KOPT-K1 (cell line): ENCODE data around the gene CEACAM6.
"Not testable (repeated sequence)": the region's sequence is repeated elsewhere in the genome, so short reads cannot be mapped to it uniquely, and the experiment has no call there.

Source experiments
- H3K27ac ChIP-seq: fragments of 200-600 bp; sonication (generic); 2 replicates; pipeline ENCODE4 v1.5.1; 2016; ENCODE audit warnings: antibody characterized with exemption, mild to moderate bottlenecking, low read depth, low read length; ENCODE audit not compliant: poor library complexity, severe bottlenecking
- H3K36me3 ChIP-seq: fragments of 200-600 bp; sonication (generic); 2 replicates; pipeline ENCODE4 v1.5.1; 2017; ENCODE audit warnings: antibody characterized with exemption, mild to moderate bottlenecking, low read length, moderate library complexity; ENCODE audit not compliant: insufficient read depth
- H3K9me3 ChIP-seq: fragments of 200-600 bp; sonication (generic); 2 replicates; pipeline ENCODE4 v1.5.1; 2017; ENCODE audit warnings: antibody characterized with exemption, low read length, mild to moderate bottlenecking; ENCODE audit not compliant: insufficient read depth, poor library complexity, severe bottlenecking

CEACAM6 gene

GRCh38 chr19:41735071-41735600 lies 20.2 kb upstream of the CEACAM6 start:
- no peaks in the 10 kb centered on the region for H3K36me3 ChIP-seq
- H3K9me3 ChIP-seq = no peaks in the 10 kb centered on the region
- no peak overlapping the region for H3K27ac ChIP-seq

DNA sequence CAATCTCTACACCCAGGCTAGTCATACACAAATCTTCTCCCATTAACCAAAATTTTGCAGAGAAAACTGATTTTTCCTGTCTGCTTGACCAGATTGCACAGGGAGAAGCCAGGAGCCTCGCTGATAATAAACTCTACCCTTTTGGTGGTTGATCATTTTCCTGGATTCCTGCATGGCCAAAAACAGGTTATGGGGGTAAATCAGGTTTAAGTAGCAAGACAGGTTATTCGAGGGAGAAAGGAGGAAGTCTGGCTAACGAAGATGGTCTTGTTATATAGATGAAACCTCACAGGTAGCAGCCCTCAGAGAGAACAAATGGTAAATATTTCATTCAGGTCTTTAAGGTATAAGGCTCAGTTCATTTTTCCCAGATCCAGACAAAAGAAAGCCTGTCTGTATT lies 16.0 kb upstream of the CEACAM6 start:
- no peak overlapping the region for H3K27ac ChIP-seq
- H3K36me3 ChIP-seq = no peaks in the 10 kb centered on the region
- no peaks in the 10 kb centered on the region for H3K9me3 ChIP-seq

DNA sequence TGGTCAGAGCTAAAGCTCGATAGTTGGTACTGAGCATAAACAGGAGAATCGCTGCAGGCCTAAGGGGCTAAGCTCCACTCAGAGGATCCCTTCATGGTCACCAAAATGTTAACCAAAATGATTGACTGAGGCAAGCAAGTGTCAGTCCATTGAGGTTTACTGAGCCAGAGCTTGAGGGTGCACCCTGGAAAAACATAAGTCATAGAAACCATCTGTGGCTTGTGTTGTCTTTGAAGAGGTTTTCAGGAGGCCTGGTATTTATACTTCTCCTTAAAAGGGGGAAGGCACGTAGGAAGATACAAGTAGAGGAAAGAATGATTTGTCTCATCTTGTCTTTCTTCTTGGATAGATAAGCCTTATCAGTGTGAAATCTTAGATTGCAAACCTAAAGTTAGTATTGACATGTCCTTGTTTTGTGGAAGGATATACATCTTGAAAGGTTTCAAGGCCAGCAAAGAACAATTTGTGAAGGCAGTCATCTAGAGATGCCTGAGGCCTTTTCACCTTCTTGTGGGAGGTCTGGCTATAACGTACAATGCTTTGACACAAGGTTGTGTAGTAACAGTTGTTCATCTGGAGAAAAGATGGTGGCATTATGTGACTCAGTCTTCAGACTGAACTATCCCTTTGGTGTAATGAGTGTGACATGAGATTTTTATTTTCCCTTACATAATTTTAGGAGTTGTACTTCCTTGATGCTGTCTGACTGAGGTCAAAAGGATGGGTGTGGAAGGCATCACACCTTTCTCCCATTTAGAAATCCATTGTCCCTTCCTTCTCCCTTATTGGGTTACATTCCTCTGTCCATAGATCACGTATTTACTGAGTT lies 14.7 kb upstream of the CEACAM6 start:
- Histone ChIP-seq H3K27ac (no peak overlapping the region), H3K36me3 (no peaks in the 10 kb centered on the region), H3K9me3 (no peaks in the 10 kb centered on the region)

GRCh38 chr19:41741244-41741554 lies 14.1 kb upstream of the CEACAM6 start:
- Histone ChIP-seq H3K9me3 (no peaks in the 10 kb centered on the region), H3K27ac (no peak overlapping the region)

GRCh38 chr19:41744850-41745249 lies 10.5 kb upstream of the CEACAM6 start:
- Histone ChIP-seq H3K9me3 (no peaks in the 10 kb centered on the region), H3K27ac (no peak overlapping the region), H3K36me3 (no peaks in the 10 kb centered on the region)

More at GRCh38 chr19:41741244-41741554, 14.1 kb upstream of the CEACAM6 start:
- no peaks in the 10 kb centered on the region for H3K36me3 ChIP-seq

DNA sequence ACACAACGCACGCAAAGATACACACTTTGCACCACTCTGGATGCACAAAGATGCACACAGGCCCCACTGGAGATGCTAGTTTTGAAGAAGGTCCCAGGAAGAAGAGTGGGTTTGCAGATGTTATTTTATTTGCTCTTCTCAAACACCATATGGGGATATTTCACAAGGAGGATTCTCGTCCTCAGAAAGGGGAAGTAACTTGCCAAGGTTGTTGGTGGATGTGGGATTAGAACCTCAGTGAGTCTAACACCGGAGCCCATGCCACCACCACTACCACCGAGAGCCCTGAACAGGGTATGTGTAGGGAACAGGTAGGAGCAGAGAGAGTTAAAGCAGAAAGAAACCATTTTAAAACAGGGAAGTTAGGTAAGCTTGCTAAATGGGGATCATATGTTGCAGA lies 9.6 kb upstream of the CEACAM6 start:
- H3K36me3 ChIP-seq = no peaks in the 10 kb centered on the region
- H3K27ac ChIP-seq = no peak overlapping the region
- no peaks in the 10 kb centered on the region for H3K9me3 ChIP-seq

DNA sequence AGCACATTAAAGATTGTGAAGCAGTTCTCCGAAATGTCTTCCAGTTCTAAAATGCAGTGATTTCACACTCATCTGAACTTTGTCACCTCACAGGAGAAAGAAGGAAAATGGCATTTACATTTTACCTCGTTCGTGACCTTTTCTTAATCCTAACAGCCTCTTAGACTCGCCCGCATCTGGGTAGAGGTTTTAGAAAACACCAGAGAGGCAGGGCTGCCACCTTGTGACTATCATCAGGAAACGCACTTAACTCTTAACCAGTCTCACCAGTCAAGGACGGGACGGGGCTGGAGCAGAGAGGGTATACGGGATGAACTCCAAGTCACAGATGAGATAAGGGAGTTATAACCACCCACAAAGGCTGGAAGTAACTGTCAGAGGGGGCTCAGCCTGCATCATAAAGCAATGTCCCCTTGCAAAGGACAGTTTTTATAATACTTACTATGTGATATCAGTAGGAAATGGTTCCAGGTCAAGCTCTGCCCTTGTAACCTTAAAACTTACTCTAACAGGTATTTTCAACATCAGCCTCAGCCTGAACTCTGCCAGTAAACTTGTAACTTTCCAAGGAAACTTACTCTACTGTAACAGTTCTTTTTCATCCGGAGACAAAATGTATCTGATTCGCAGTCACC lies 8.6 kb upstream of the CEACAM6 start:
- Histone ChIP-seq H3K36me3 (no peaks in the 10 kb centered on the region), H3K27ac (no peak overlapping the region), H3K9me3 (no peaks in the 10 kb centered on the region)

GRCh38 chr19:41748012-41748411 lies 7.3 kb upstream of the CEACAM6 start:
- H3K36me3 ChIP-seq = no peaks in the 10 kb centered on the region
- no peaks in the 10 kb centered on the region for H3K9me3 ChIP-seq
- H3K27ac ChIP-seq = no peak overlapping the region

DNA sequence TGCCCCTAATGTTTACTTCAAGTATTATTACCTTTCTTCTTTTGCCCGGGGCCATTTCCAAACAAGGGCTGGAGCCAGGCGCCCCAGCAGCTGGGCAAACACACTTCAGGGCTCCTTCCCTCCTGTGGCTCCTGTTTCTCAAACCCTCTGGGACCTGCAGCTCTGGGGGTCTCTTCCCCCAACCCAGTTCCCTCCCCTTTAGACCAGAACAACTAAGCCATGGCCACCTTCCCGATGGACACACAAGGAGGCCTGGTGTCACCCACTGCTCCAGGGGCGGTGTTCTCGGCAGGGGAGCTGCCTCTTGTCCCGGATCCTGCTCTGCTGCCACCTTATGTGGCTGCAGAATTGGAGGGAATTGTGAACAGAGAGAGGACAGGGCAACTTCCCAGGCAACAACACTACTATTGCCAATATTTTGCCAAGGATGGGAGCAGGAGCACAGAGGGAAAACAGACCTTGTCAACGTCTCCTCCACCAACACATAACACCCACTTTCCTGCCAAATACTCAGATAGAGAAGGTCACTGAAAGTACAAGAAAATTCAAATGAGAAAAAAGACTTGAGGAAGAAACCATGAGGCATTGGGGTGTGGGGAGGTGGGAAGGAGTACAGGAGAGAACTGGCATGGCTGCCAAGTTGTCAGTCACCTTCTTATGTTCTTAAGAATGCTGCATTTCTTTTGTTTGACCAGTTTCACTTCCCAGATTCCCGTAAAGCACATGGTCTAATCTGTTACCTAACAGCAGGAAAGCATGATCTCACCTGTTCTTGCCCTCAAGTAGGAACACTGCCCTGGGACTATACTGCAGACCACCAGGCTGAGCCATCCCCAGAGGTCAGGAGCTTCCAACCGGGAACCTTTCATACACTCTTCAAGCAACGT lies 4.8 kb upstream of the CEACAM6 start:
- not testable (repeated sequence) for H3K27ac ChIP-seq, H3K9me3 ChIP-seq, H3K36me3 ChIP-seq

GRCh38 chr19:41753159-41753558 lies 2.2 kb upstream of the CEACAM6 start:
- Histone ChIP-seq H3K9me3 (no peaks in the 10 kb centered on the region), H3K27ac (no peak overlapping the region), H3K36me3 (no peaks in the 10 kb centered on the region)

DNA sequence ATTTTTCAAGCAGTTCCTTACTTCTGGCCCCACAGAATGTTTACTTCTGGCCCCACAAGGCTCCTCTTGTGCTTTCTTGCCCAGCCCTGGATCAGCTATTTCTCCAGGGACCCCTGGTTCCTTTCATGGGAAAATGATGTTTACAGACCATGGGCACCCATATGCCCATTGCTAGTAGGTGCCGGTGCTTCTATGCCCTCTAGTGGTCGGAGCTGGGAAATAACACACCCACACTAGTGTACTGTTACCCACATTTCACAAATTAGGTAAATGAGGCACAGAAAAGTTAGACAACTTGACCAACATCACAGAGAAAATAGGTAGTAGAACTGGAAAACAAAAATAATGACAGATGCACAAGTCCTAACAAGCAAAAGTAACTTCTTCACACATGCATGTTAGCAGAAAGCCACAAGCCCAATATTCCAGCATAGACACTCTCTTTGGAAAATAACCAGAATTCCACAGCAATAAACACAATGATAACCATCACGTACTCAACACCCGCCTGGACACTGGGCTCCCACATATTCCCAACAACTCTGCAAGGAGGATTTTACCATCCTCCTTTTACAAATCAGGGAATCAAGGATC lies 1.3 kb upstream of the CEACAM6 start:
- no peaks in the 10 kb centered on the region for H3K9me3 ChIP-seq
- no peak overlapping the region for H3K27ac ChIP-seq
- no peaks in the 10 kb centered on the region for H3K36me3 ChIP-seq

GRCh38 chr19:41758846-41759245 lies 3.5 kb downstream of the CEACAM6 start:
- no peaks in the 10 kb centered on the region for H3K9me3 ChIP-seq
- no peak overlapping the region for H3K27ac ChIP-seq
- no peaks in the 10 kb centered on the region for H3K36me3 ChIP-seq

GRCh38 chr19:41767115-41767514 lies 11.8 kb downstream of the CEACAM6 start:
- H3K36me3 ChIP-seq = no peaks in the 10 kb centered on the region
- H3K9me3 ChIP-seq = no peaks in the 10 kb centered on the region
- no peak overlapping the region for H3K27ac ChIP-seq

GRCh38 chr19:41768105-41768504 lies 12.8 kb downstream of the CEACAM6 start:
- not testable (repeated sequence) for H3K9me3 ChIP-seq

DNA sequence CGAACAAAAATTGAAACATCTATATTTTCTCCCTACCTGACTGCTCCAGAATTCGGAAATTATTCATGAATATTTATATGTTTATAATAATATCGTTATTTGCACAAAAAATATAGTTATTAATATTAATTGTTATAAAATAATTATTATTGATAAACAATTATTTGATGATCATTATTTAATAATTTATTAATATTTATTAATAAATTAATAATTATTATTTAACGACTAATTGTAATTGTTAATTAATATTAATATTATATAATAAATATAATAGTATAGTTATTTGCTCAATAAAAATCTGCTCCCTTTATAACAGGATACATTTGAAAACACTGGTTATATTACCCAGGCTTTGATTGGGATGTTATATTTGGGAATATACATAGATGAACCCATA lies 14.3 kb downstream of the CEACAM6 start:
- Histone ChIP-seq H3K27ac (no peak overlapping the region), H3K9me3 (no peaks in the 10 kb centered on the region), H3K36me3 (no peaks in the 10 kb centered on the region)

More at GRCh38 chr19:41768105-41768504, 12.8 kb downstream of the CEACAM6 start:
- not testable (repeated sequence) for H3K36me3 ChIP-seq, H3K27ac ChIP-seq
